ENCODE measurements around the gene PFKFB4. TPM values are rescaled to one million over a fixed set of nuclear protein-coding genes. Genes with fewer than 3 reads are reported as not detected.

The PFKFB4 gene
- total and polyA plus RNA-seq, 2 of the 4 experiments (the other 2 are of a cell fraction) = 16.9 to 17.0 TPM

DNA sequence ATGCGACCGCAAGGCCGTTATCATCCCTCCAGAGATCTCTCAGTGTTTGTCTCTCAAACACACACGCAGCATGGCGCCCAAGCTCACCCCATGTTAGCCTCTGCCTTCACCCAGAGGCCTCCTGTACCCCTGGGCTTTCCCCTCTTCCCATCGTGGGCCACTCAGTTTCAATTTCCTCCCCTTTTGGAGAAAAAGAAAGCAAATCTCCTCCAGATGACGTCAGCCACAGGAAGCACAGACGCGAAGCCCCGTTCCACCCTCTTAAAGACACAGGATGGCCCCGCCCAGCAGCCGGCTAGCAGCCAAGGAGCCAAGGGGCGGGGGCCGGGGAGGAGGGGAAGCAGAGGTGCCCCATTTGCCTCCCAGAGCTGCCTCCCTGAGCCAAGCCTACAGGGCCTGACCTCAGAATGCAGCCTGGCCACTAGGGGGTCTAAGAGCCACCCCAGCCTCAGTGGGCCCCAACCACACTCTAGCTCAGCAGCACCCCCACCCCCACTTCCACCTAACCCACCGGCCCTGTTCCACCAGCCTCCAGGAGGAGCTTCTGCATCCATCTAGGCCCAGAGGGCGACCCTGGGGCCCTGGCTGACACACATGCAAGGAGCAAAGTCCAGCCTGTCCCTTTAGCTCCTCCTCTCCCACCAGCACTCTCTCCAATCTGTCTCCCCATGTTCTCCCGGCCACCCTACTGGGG is 83.5 kb downstream of the PFKFB4 start:
- Histone ChIP-seq H3K4me2 (ENCODE audit: low read depth, low read length) (peak overlapping the region; percentile 59), H3K79me1 (ENCODE audit: low read depth in 1 of 2, low read length in 2 of 2) (peaks cover 4 to 51% of the 10 kb centered on the region in 2 experiments), H3K9me1 (ENCODE audit: insufficient read depth, low read length) (peaks cover 12% of the 10 kb centered on the region; the same call in 1 of the 2 replicates), H3K27me3 (ENCODE audit: control insufficient read depth, insufficient read depth, low read length) (no peaks in the 10 kb centered on the region), H3K9me3 (ENCODE audit: control insufficient read depth, insufficient read depth, low read length) (no peaks in the 10 kb centered on the region), H3K27ac (ENCODE audit: insufficient read depth, low read length) (peak overlapping the region; percentile 94), H2AK5ac (ENCODE audit: low read depth, low read length) (peak overlapping the region; percentile 98), H3K4ac (ENCODE audit: low read depth, low read length) (peak overlapping the region; percentile 100), H2BK120ac (ENCODE audit: low read depth, low read length) (peak overlapping the region; percentile 89), H3K9ac (ENCODE audit: low read depth, low read length) (peak overlapping the region; percentile 96), H2AFZ (replicated peaks; ENCODE audit: low read length, poor library complexity) (peak overlapping the region; percentile 95), H2BK5ac (ENCODE audit: low read depth, low read length, poor library complexity, severe bottlenecking) (peak overlapping the region; percentile 94), H3K4me3 (ENCODE audit: insufficient read depth, low read depth, low read length) (peak overlapping the region; percentile 68), H3K36me3 (ENCODE audit: control insufficient read depth, insufficient read depth, low read length) (peaks cover 24% of the 10 kb centered on the region), H3K18ac (ENCODE audit: low read depth, low read length) (peak overlapping the region; percentile 72), H2BK20ac (ENCODE audit: low read depth, low read length) (peak overlapping the region; percentile 50; the same call in 1 of the 2 replicates), H2BK15ac (ENCODE audit: low read depth, low read length) (peak overlapping the region; percentile 82; the same call in 2 of the 3 replicates), H4K5ac (ENCODE audit: low read depth, low read length) (peak overlapping the region; percentile 77), H4K20me1 (ENCODE audit: insufficient read depth, low read length) (no peaks in the 10 kb centered on the region; the same call in 1 of the 2 replicates), H2AK9ac (replicated peaks; ENCODE audit: low read depth, low read length, poor library complexity) (peak overlapping the region; percentile 99), H4K8ac (ENCODE audit: low read depth in 2 of 2, low read length in 2 of 2) (peak overlapping the region; percentile 91 to 97), H3K23ac (ENCODE audit: low read depth, low read length) (peak overlapping the region; percentile 100), H3K56ac (ENCODE audit: extremely low read depth, insufficient read depth, low read length) (peak overlapping the region; percentile 91), H3K4me1 (ENCODE audit: control insufficient read depth, insufficient read depth, low read length) (peaks cover 6% of the 10 kb centered on the region), H3K14ac (replicated peaks; ENCODE audit: low read depth, low read length) (peak overlapping the region; percentile 100), H4K91ac (ENCODE audit: insufficient read depth, low read depth, low read length) (peak overlapping the region; percentile 93)
- 15% methylated on average over 5 of the region's 17 CpGs; no CpG with 5 or more reads in 1 of the 2 experiments for WGBS, 2 experiments (ENCODE audit: extremely low coverage in 2 of 2, insufficient read length in 1 of 2)
- intact Hi-C loops (cut with micrococcal nuclease) (loop anchor here (2.0 kb wide), 2 partner anchors 76 to 162 kb away; partner anchors contain the start of gene SLC26A6), in situ Hi-C loops (cut with MboI; ENCODE audit: low sequenced_read_pairs) (no loop called here), dilution Hi-C loops (cut with HindIII; ENCODE audit: low sequenced_read_pairs, unreplicated experiment) (no loop called here)
- BruUV-seq (replicated peaks) = no TSS peak
- TF ChIP-seq RAD21 (IDR thresholded peaks at IDR 0.05; ENCODE audit: low read length) (no peak), CHD1 (IDR thresholded peaks at IDR 0.05; ENCODE audit: low read depth, low read length) (no peak), CEBPB (IDR thresholded peaks at IDR 0.05; ENCODE audit: low read depth, low read length) (no peak), MAZ (IDR thresholded peaks at IDR 0.05; ENCODE audit: borderline replicate concordance, low read depth, low read length) (peak; percentile 96), SMC3 (IDR thresholded peaks at IDR 0.05; ENCODE audit: low read depth, low read length) (no peak), MAFK (IDR thresholded peaks at IDR 0.05; ENCODE audit: low read depth, low read length) (no peak), RCOR1 (IDR thresholded peaks at IDR 0.05; ENCODE audit: insufficient replicate concordance, low read length) (peak; percentile 55), POLR2A (IDR thresholded peaks at IDR 0.05; ENCODE audit: low read depth, low read length) (peak; percentile 91)
- TF ChIP-seq, protein P1, sequence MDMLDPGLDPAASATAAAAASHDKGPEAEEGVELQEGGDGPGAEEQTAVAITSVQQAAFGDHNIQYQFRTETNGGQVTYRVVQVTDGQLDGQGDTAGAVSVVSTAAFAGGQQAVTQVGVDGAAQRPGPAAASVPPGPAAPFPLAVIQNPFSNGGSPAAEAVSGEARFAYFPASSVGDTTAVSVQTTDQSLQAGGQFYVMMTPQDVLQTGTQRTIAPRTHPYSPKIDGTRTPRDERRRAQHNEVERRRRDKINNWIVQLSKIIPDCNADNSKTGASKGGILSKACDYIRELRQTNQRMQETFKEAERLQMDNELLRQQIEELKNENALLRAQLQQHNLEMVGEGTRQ (IDR thresholded peaks at IDR 0.05; ENCODE audit: low read depth, low read length) = no peak
- TF ChIP-seq, protein P2, sequence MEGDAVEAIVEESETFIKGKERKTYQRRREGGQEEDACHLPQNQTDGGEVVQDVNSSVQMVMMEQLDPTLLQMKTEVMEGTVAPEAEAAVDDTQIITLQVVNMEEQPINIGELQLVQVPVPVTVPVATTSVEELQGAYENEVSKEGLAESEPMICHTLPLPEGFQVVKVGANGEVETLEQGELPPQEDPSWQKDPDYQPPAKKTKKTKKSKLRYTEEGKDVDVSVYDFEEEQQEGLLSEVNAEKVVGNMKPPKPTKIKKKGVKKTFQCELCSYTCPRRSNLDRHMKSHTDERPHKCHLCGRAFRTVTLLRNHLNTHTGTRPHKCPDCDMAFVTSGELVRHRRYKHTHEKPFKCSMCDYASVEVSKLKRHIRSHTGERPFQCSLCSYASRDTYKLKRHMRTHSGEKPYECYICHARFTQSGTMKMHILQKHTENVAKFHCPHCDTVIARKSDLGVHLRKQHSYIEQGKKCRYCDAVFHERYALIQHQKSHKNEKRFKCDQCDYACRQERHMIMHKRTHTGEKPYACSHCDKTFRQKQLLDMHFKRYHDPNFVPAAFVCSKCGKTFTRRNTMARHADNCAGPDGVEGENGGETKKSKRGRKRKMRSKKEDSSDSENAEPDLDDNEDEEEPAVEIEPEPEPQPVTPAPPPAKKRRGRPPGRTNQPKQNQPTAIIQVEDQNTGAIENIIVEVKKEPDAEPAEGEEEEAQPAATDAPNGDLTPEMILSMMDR (conservative IDR thresholded peaks at IDR 0.05; ENCODE audit: low read depth, low read length) = peak; percentile 30; the same call in 1 of the 2 replicates
- CTCF ChIA-PET = interaction anchor here (0.5 to 1.6 kb wide), 5 partner anchors 36 to 76 kb away, joined by 3 to 4 read pairs (median 3); no protein-coding TSS in a partner anchor
- POLR2A ChIA-PET (ENCODE audit: unreplicated experiment) = interaction anchor here (0.5 to 0.6 kb wide), 2 partner anchors 11 to 50 kb away, joined by 3 read pairs; no protein-coding TSS in a partner anchor
- peak; percentile 92 for ATAC-seq (ENCODE audit: low read depth)
- DNase-seq = peak; percentile 91
